HepG2 (cell line): ENCODE results near the gene CCDC97. TPM values are rescaled to one million over a fixed set of nuclear protein-coding genes. Genes with fewer than 3 reads are reported as not detected.
A peak's percentile ranks its signal among the peaks of the same experiment; 100 is the strongest.

Experiments used
- ATAC-seq: fragments of 200-7000 bp; cut with Tn5 transposase; 3 replicates; pipeline ENCODE4 v1.9.1; 2020; ENCODE audit warnings: mild to moderate bottlenecking, moderate library complexity
- BruUV-seq: library from RNA; stranded (reverse); fragments of 400-500 nt; replicated peaks from 2 replicates; lab custom pipeline; 2021; lab: Mats Ljungman, UMichigan
- CTCF ChIA-PET: fragments of 300-600 bp; formaldehyde crosslinking; extraction: SDS; loops from one replicate; lab custom pipeline; 2021; ENCODE audit warnings: low total read pairs, inconsistent platforms, low intra/inter-chr PET ratio; lab: Yijun Ruan, JAX
- POLR2A ChIA-PET: fragments of 350-600 bp; sonication (Branson Sonifier 250); formaldehyde crosslinking; loops from one replicate; lab custom pipeline; 2020; ENCODE audit warnings: antibody characterized with exemption, inconsistent platforms; lab: Yijun Ruan, JAX
- DNase-seq: peaks from one replicate; pipeline ENCODE4 v3.0.0-alpha.2; 2015; ENCODE audit warnings: low spot score
- FAIRE-seq: peaks from 3 replicates; lab custom pipeline; 2011; peaks lifted over from hg19 to GRCh38; lab: Jason Lieb, UNC
- H2AFZ ChIP-seq: one replicate; pipeline ENCODE4 v1.6.1; 2011; ENCODE audit warnings: low read length, inconsistent platforms
- H3K27ac ChIP-seq: fragments of 300-600 bp; 3 replicates; pipeline ENCODE4 v1.8.0; 2011; ENCODE audit warnings: mixed run types, mild to moderate bottlenecking, mixed read lengths, low read length, inconsistent platforms; ENCODE audit not compliant: insufficient read depth; ENCODE audit errors: extremely low read length
- H3K27me3 ChIP-seq, 2 experiments: fragments of 200-600 bp in 1 of 2; 2 replicates in 1 of 2; 3 replicates in 1 of 2; pipeline versions ENCODE4 v1.6.0 to v1.8.0; 2011; ENCODE audit warnings: low read length in 2 of 2, mild to moderate bottlenecking in 2 of 2, moderate library complexity in 2 of 2, inconsistent platforms in 1 of 2; ENCODE audit not compliant: insufficient read depth in 2 of 2, control insufficient read depth in 1 of 2
- H3K36me3 ChIP-seq, 2 experiments: fragments of 200-600 bp in 1 of 2; replicated peaks in 1 of 2; 2 replicates in 1 of 2; 3 replicates in 1 of 2; pipeline versions ENCODE4 v1.5.1 to v1.8.0; 2011; ENCODE audit warnings: low read length in 2 of 2, inconsistent platforms in 1 of 2; ENCODE audit not compliant: insufficient read depth in 2 of 2, control insufficient read depth in 1 of 2
- H3K4me1 ChIP-seq: 2 replicates; pipeline ENCODE4 v1.5.1; 2012; ENCODE audit warnings: low read length, inconsistent platforms; ENCODE audit not compliant: insufficient read depth
- H3K4me2 ChIP-seq: 2 replicates; pipeline ENCODE4 v1.6.0; 2011; ENCODE audit warnings: low read depth, low read length, inconsistent platforms
- H3K4me3 ChIP-seq, 3 experiments: fragments of 200-600 bp in 1 of 3; sonication (generic), shearing (Covaris generic) in 1 of 3; replicated peaks in 1 of 3; 2 replicates each; pipeline ENCODE4 v1.5.1; 2011 to 2016; ENCODE audit warnings: low read length in 3 of 3, inconsistent platforms in 2 of 3, low read depth in 2 of 3, mild to moderate bottlenecking in 2 of 3, control low read depth in 1 of 3, mixed read lengths in 1 of 3; ENCODE audit not compliant: insufficient read depth in 1 of 3
- H3K79me2 ChIP-seq: one replicate; pipeline ENCODE4 v1.6.1; 2011; ENCODE audit warnings: low read length, inconsistent platforms; ENCODE audit not compliant: insufficient read depth
- H3K9ac ChIP-seq: 2 replicates; pipeline ENCODE4 v1.6.0; 2011; ENCODE audit warnings: mild to moderate bottlenecking, low read depth, low read length, inconsistent platforms; ENCODE audit not compliant: insufficient read depth
- H3K9me3 ChIP-seq: 2 replicates; pipeline ENCODE4 v1.5.1; 2012; ENCODE audit warnings: mild to moderate bottlenecking, low read length
- H4K20me1 ChIP-seq: 2 replicates; pipeline ENCODE4 v1.6.0; 2011; ENCODE audit warnings: inconsistent platforms, mild to moderate bottlenecking, low read length, moderate library complexity; ENCODE audit not compliant: insufficient read depth
- CBX2 ChIP-seq, 2 experiments: fragments of 200-600 bp in 1 of 2; sonication (generic); formaldehyde crosslinking in 1 of 2; IDR thresholded peaks; 2 replicates each; pipeline versions ENCODE4 v1.7.0 to v1.8.1; 2018 to 2022; ENCODE audit warnings: low read depth in 2 of 2, low read length in 1 of 2, mild to moderate bottlenecking in 1 of 2, missing genetic modification reagents in 1 of 2
- CEBPB ChIP-seq: IDR thresholded peaks from 2 replicates; pipeline ENCODE4 v1.6.1; 2011; ENCODE audit warnings: low read depth, low read length, improper control_type of control experiment, borderline replicate concordance
- FOSL2 ChIP-seq: sonication (generic); formaldehyde crosslinking; IDR thresholded peaks from 2 replicates; pipeline ENCODE4 v1.4.0; 2020; ENCODE audit warnings: missing genetic modification reagents
- SAFB2 ChIP-seq: sonication (generic); formaldehyde crosslinking; IDR thresholded peaks from 2 replicates; pipeline ENCODE4 v1.5.1; 2020; ENCODE audit warnings: missing genetic modification reagents, low read depth, mild to moderate bottlenecking, borderline replicate concordance
- ZNF136 ChIP-seq: sonication (generic); formaldehyde crosslinking; IDR thresholded peaks from 2 replicates; pipeline ENCODE4 v1.8.1; 2022; ENCODE audit warnings: low read depth, mild to moderate bottlenecking, moderate library complexity, missing genetic modification reagents
- ZNF263 ChIP-seq: sonication (generic); formaldehyde crosslinking; IDR thresholded peaks from 2 replicates; pipeline ENCODE4 v1.4.0; 2020; ENCODE audit warnings: missing genetic modification reagents
- ZNF318 ChIP-seq: sonication (generic); formaldehyde crosslinking; IDR thresholded peaks from 2 replicates; pipeline ENCODE4 v1.4.0; 2020; ENCODE audit warnings: mild to moderate bottlenecking, missing genetic modification reagents
- ZNF574 ChIP-seq: sonication (generic); formaldehyde crosslinking; IDR thresholded peaks from 2 replicates; pipeline ENCODE4 v1.4.0; 2020; ENCODE audit warnings: missing genetic modification reagents
- ZNF614 ChIP-seq: IDR thresholded peaks from 2 replicates; pipeline ENCODE4 v1.6.1; 2018; ENCODE audit warnings: missing biosample characterization, missing genetic modification reagents, inconsistent platforms, borderline replicate concordance
- ZNF841 ChIP-seq: sonication (generic); formaldehyde crosslinking; IDR thresholded peaks from 2 replicates; pipeline ENCODE4 v1.8.1; 2023; ENCODE audit warnings: missing genetic modification reagents, borderline replicate concordance
- WGBS: methylation state at CpG from one replicate; pipeline ENCODE4 v1.1.6; 2017; ENCODE audit warnings: low lambda C conversion rate; 5-methylcytosine and 5-hydroxymethylcytosine counted together
- in situ Hi-C: cut with HindIII; loops from 2 replicates; pipeline ENCODE4 v1.10.0; 2017; ENCODE audit warnings: low pct_unique_long_range_greater_than_20kb; ENCODE audit not compliant: extremely low pct_ligation_motif_present
- intact Hi-C: fragments of 100-400 bp; cut with micrococcal nuclease; formaldehyde crosslinking; loops from one replicate; pipeline ENCODE4 v1.10.0; 2022; ENCODE audit not compliant: unreplicated experiment
- polyA plus RNA-seq, 8 experiments: library from polyadenylated mRNA; depleted of rRNA in 3 of 8; stranded (reverse) in 7 of 8; unstranded in 1 of 8; fragments of >200 nt; fragmentation: Illumina TruSeq in 4 of 8; extraction: Trizol in 4 of 8; gene quantifications; 2 replicates each; pipeline versions ENCODE4 v1.2.1 to v1.2.3, GENCODE V29; 2011 to 2016; ENCODE audit warnings: low read depth in 4 of 8, missing spikeins in 1 of 8, mixed read lengths in 1 of 8; ENCODE audit not compliant: insufficient read depth in 1 of 8
- total RNA-seq, 5 experiments: library from RNA; depleted of rRNA; stranded (reverse); fragments of >200 nt; fragmentation: Illumina TruSeq; extraction: Trizol; gene quantifications; 2 replicates each; pipeline ENCODE4 v1.2.3, GENCODE V29; 2016; ENCODE audit warnings: low read depth in 1 of 5

The CCDC97 gene
- total and polyA plus RNA-seq, 2 of the 13 experiments (the other 11 are each of a cell fraction or from before 2014, with no cell fraction given): 6.2 to 7.3 TPM

GRCh38 chr19:41263042-41263849, 46.7 kb upstream of the CCDC97 start:
- in situ Hi-C loops: loop anchor here (5.0 kb wide), 2 partner anchors 36 to 61 kb away; no protein-coding TSS in a partner anchor
- TF ChIP-seq SAFB2 (no peak), ZNF136 (CRISPR knock-in tag) (no peak), ZNF318 (CRISPR knock-in tag) (no peak), CEBPB (peak; percentile 52; the same call in 1 of the 2 replicates), FOSL2 (peak; percentile 6), ZNF614 (CRISPR knock-in tag) (no peak; the same call in 1 of the 2 replicates), ZNF574 (CRISPR knock-in tag) (peak; percentile 98), CBX2 (IDR thresholded peaks at IDR 0.05; ENCODE audit: low read depth, low read length) (no peak), CBX2 (CRISPR knock-in tag; IDR thresholded peaks at IDR 0.05; ENCODE audit: low read depth) (no peak), ZNF841 (CRISPR knock-in tag) (no peak), ZNF263 (CRISPR knock-in tag) (no peak)

More at GRCh38 chr19:41263042-41263849, 46.7 kb upstream of the CCDC97 start:
- H2AFZ ChIP-seq: no peak overlapping the region
- peaks cover 28% of the 10 kb centered on the region for H3K4me1 ChIP-seq
- peak overlapping the region; percentile 92 for H3K4me2 ChIP-seq
- ChIA-PET POLR2A (interaction anchor here (0.6 to 4.5 kb wide), 26 partner anchors 13 to 801 kb away, joined by 3 to 104 read pairs (median 7); partner anchors contain the start of genes B3GNT8, B9D2, CCDC97 and CYP2S1), CTCF (interaction anchor here (3.8 kb wide), 1 partner anchor 59 kb away, joined by 55 read pairs; no protein-coding TSS in a partner anchor)
- intact Hi-C loops: loop anchor here (2.0 kb wide), 1 partner anchor 46 kb away; no protein-coding TSS in a partner anchor
- H3K9ac ChIP-seq: peak overlapping the region; percentile 97
- DNase-seq (peak; percentile 35), FAIRE-seq (no peak), ATAC-seq (peak; percentile 77)
- H3K36me3 ChIP-seq: peaks cover 2 to 10% of the 10 kb centered on the region in 2 experiments
- peak overlapping the region; percentile 73 to 90 (median 80) for H3K4me3 ChIP-seq
- 0% methylated on average over 30 of the region's 46 CpGs for WGBS
- peak overlapping the region; percentile 96 for H3K27ac ChIP-seq
- BruUV-seq: TSS peak; percentile 92
- no peaks in the 10 kb centered on the region; a peak in 1 of 5 replicates for H3K27me3 ChIP-seq
- H3K79me2 ChIP-seq: peaks cover 39% of the 10 kb centered on the region
- no peaks in the 10 kb centered on the region for H3K9me3 ChIP-seq
- no peaks in the 10 kb centered on the region for H4K20me1 ChIP-seq
